ENCODE results near the gene PSEN1. TPM values are rescaled to one million over a fixed set of nuclear protein-coding genes. Genes with fewer than 3 reads are reported as not detected.
A peak's percentile ranks its signal among the peaks of the same experiment; 100 is the strongest.

Gene PSEN1
- total RNA-seq, 3 donors from 2014 or later = 93.8 to 147 (median 100.0) TPM

DNA sequence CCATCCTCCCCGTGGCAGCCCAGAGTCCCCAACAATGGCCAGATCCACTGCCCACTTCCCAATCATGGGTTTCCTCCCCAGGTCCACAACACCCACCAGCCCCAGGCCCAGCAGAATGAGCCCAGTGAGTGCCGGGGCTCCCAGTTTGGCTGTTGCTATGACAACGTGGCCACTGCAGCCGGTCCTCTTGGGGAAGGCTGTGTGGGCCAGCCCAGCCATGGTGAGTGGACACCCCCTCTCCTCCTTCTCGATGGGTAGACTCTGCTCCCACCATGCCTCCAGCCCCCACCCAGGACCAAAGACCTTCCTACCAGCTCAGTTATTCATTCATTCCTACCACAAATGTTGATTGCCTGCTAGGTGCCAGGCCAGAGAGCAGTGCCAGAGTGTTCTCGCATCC lies 124.8 kb downstream of the PSEN1 start:
- Histone ChIP-seq H3K36me3 (ENCODE audit: low read depth) (no peaks in the 10 kb centered on the region), H3K4me1 (ENCODE audit: low read depth) (no peaks in the 10 kb centered on the region), H3K9me3 (no peaks in the 10 kb centered on the region), H3K4me3 (no peak overlapping the region)
- intact Hi-C loops (cut with DNase I, micrococcal nuclease) = no loop called here
- peak in 1 of 3 donors; percentile 12 for DNase-seq
- ATAC-seq = no peak
- no peak for TF ChIP-seq CTCF (IDR thresholded peaks at IDR 0.05)

DNA sequence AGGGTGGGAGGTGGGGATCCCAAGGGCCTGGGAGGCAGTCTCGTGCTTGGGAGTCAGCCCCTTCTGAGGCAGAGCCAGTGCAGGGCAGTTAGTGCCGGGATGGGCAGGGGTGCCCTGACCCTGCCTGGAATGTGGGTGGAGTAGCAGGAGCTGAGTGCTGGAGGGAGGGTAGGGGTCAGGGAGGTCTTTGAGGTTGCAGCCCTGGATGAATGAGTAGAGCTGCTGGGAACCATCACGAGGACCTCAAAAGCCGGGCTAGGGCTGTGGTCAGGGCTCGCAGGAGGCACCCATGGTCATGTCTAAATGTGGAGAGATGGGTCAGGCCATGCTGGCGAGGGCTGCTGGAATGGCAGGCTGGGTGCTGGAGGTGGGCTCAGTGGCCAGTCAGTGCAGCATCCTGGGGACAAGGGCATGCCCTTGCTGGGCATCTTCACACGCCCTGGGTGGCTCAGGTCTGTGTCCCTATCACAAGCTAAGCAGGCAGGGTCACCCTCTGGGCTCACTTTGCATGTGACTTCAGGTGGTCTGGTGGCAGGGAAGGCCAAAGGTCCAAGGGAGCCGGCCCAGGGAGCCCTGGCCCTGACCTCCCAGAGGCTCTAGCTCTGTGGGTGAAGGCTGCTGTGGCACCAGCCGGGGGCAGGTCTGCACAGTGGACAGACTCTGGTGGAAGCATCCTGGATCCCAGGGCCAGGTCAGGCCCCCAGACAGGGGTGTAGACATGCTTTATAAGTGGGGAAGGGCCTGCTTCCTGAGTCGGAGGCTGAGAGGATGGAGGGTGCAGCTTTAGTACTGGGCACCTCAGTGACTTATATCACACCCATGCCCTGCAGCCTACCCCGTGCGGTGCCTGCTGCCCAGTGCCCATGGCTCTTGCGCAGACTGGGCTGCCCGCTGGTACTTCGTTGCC lies 125.5 kb downstream of the PSEN1 start:
- no peaks in the 10 kb centered on the region for H3K36me3 ChIP-seq (ENCODE audit: low read depth)
- DNase-seq (peak in 1 of 3 donors; percentile 10), ATAC-seq (no peak)

GRCh38 chr14:73262427-73263183 lies 126.3 kb downstream of the PSEN1 start:
- ATAC-seq (no peak), DNase-seq (peak in 1 of 3 donors; percentile 9)
- no peak for TF ChIP-seq CTCF (IDR thresholded peaks at IDR 0.05)
- H3K4me3 ChIP-seq = no peak overlapping the region
- no peaks in the 10 kb centered on the region for H3K36me3 ChIP-seq (ENCODE audit: low read depth)
- H3K4me1 ChIP-seq (ENCODE audit: low read depth) = no peaks in the 10 kb centered on the region
- intact Hi-C loops (cut with DNase I, micrococcal nuclease) = no loop called here
- H3K9me3 ChIP-seq = no peaks in the 10 kb centered on the region

More for the DNA sequence above, 125.5 kb downstream of the PSEN1 start:
- H3K4me1 ChIP-seq (ENCODE audit: low read depth) = no peaks in the 10 kb centered on the region
- no peak for TF ChIP-seq CTCF (IDR thresholded peaks at IDR 0.05)
- H3K9me3 ChIP-seq = no peaks in the 10 kb centered on the region
- intact Hi-C loops (cut with DNase I, micrococcal nuclease) = no loop called here
- H3K4me3 ChIP-seq = no peak overlapping the region

GRCh38 chr14:73263606-73264005 lies 127.3 kb downstream of the PSEN1 start:
- no peaks in the 10 kb centered on the region for H3K4me1 ChIP-seq (ENCODE audit: low read depth)
- no peaks in the 10 kb centered on the region for H3K9me3 ChIP-seq
- no peaks in the 10 kb centered on the region for H3K36me3 ChIP-seq (ENCODE audit: low read depth)
- no peak overlapping the region for H3K4me3 ChIP-seq
- no peak for TF ChIP-seq CTCF (IDR thresholded peaks at IDR 0.05)
- DNase-seq (peak in 1 of 3 donors; percentile 16), ATAC-seq (no peak)
- intact Hi-C loops (cut with DNase I, micrococcal nuclease) = no loop called here

- Histone ChIP-seq H3K9me3 (no peaks in the 10 kb centered on the region), H3K4me3 (no peak overlapping the region), H3K36me3 (ENCODE audit: low read depth) (no peaks in the 10 kb centered on the region), H3K4me1 (ENCODE audit: low read depth) (no peaks in the 10 kb centered on the region)
- no peak for TF ChIP-seq CTCF (IDR thresholded peaks at IDR 0.05)
- peak in 1 of 3 donors; percentile 16 for DNase-seq
- peak; percentile 11 for ATAC-seq
- intact Hi-C loops (cut with DNase I, micrococcal nuclease) = no loop called here
Measured at GRCh38 chr14:73264080-73264884, 128.0 kb downstream of the PSEN1 start.

Measured in mucosa of descending colon (tissue), 3 donors.